ENCODE measurements around the gene KLHL25. TPM values are rescaled to one million over a fixed set of nuclear protein-coding genes. Genes with fewer than 3 reads are reported as not detected.

KLHL25 gene
- 18.2 and 18.4 TPM in 2 replicates for total RNA-seq (2021)
- long read RNA-seq, full-length matches to known transcripts, result 215 of 230 reads
- long read RNA-seq, partial matches to known transcripts, result 8 of 230 reads
- long read RNA-seq, other reads (novel, unspliced or antisense), result 7 of 230 reads

GRCh38 chr15:85794598-85795336 lies at the start of gene KLHL25:
KLHL25 (minus strand) TSS chr15:85794925; CDS start chr15:85769810, 25,115 bp downstream.
- Histone ChIP-seq H4K91ac (ENCODE audit: insufficient read length, low read depth, low read length) (no peak within 1 kb of the TSS), H4K8ac (replicated peaks; ENCODE audit: insufficient read length, low read depth, low read length) (no peak within 1 kb of the TSS), H2BK5ac (ENCODE audit: insufficient read length, low read length) (no peak within 1 kb of the TSS), H3K18ac (ENCODE audit: insufficient read length, low read depth, low read length) (no peak within 1 kb of the TSS), H2AK5ac (ENCODE audit: insufficient read length, low read length) (no peak within 1 kb of the TSS), H2BK20ac (ENCODE audit: low read depth, low read length, poor library complexity, severe bottlenecking) (no peak within 1 kb of the TSS), H3K27me3 (ENCODE audit: insufficient read depth, low read length) (no peaks in the 10 kb centered on the region), H3K27ac (ENCODE audit: insufficient read length, low read depth, low read length) (no peak within 1 kb of the TSS), H3K56ac (ENCODE audit: insufficient read length, low read depth, low read length) (no peak within 1 kb of the TSS), H3K9ac (ENCODE audit: extremely low read depth, insufficient read length, low read length) (peak within 1 kb of the TSS; percentile 70), H3K4me2 (ENCODE audit: insufficient read depth, insufficient read length, low read length) (peak within 1 kb of the TSS; percentile 85), H4K20me1 (ENCODE audit: control insufficient read depth, insufficient read depth, insufficient read length) (no peaks in the 10 kb centered on the region), H3K4ac (ENCODE audit: low read depth, low read length) (no peak within 1 kb of the TSS), H2BK15ac (ENCODE audit: low read depth, low read length) (no peak within 1 kb of the TSS), H3K79me1 (ENCODE audit: insufficient read depth, low read depth, low read length, poor library complexity, severe bottlenecking) (peaks cover 5% of the 10 kb centered on the region), H2BK120ac (ENCODE audit: low read depth, low read length, poor library complexity, severe bottlenecking) (no peak within 1 kb of the TSS), H2BK12ac (ENCODE audit: insufficient read length, low read depth, low read length) (no peak within 1 kb of the TSS), H3K4me1 (ENCODE audit: insufficient read depth, low read length) (no peaks in the 10 kb centered on the region; the same call in 1 of the 2 replicates), H3K79me2 (ENCODE audit: insufficient read depth, low read length) (peaks cover 22% of the 10 kb centered on the region; the same call in 1 of the 2 replicates), H3K23me2 (ENCODE audit: insufficient read length, low read depth, low read length, poor library complexity, severe bottlenecking) (peaks cover 8% of the 10 kb centered on the region), H3K23ac (ENCODE audit: insufficient read length, low read depth, low read length) (no peak within 1 kb of the TSS), H3K9me3 (ENCODE audit: control insufficient read depth, low read depth, low read length) (no peaks in the 10 kb centered on the region), H3T11ph (ENCODE audit: low read length) (no peak within 1 kb of the TSS), H2AFZ (ENCODE audit: low read length) (peak within 1 kb of the TSS; percentile 90), H4K5ac (ENCODE audit: insufficient read length, low read depth, low read length) (no peak within 1 kb of the TSS), H3K14ac (ENCODE audit: insufficient read depth, low read length) (peak within 1 kb of the TSS; percentile 59)
- peaks cover 0 to 4% of the 10 kb centered on the region in 2 experiments; a peak in 3 of 5 replicates for H3K9me3 Mint-ChIP-seq
- H3K4me3 Mint-ChIP-seq, result peak within 1 kb of the TSS; percentile 88 to 96
- WGBS (ENCODE audit: extremely low coverage, insufficient read length, low lambda C conversion rate), result no CpG with 5 or more reads among the region's 71 CpGs
- H3K4me1 Mint-ChIP-seq, result peaks cover 28 to 38% of the 10 kb centered on the region in 2 experiments
- no peak for TF ChIP-seq CTCF (conservative IDR thresholded peaks at IDR 0.05)
- H3K36me3 Mint-ChIP-seq (ENCODE audit: insufficient read depth in 1 of 3, low read depth in 3 of 3), result peaks cover 5 to 7% (median 6%) of the 10 kb centered on the region in 3 experiments
- DNase-seq, result peak; percentile 96
- peaks cover 16% of the 10 kb centered on the region for H3K27me3 Mint-ChIP-seq (ENCODE audit: low read depth)
- peak within 1 kb of the TSS in 2 of 3 experiments; percentile 85 to 91; a peak in 6 of 7 replicates for H3K27ac Mint-ChIP-seq
